HCT116 (cell line): Measurements from ENCODE around the gene CCDC80. TPM values are rescaled to one million over a fixed set of nuclear protein-coding genes. Genes with fewer than 3 reads are reported as not detected.

Source experiments
- ATAC-seq: fragments of 200-7000 bp; cut with Tn5 transposase; 2 replicates; pipeline ENCODE4 v1.9.1; 2020; ENCODE audit warnings: mild to moderate bottlenecking, moderate library complexity
- BruUV-seq: library from RNA; stranded (reverse); fragments of 400-500 nt; replicated peaks from 2 replicates; lab custom pipeline; 2021; lab: Mats Ljungman, UMichigan
- CTCF ChIA-PET: fragments of 300-600 bp; sonication (Branson Sonifier 250); formaldehyde crosslinking; loops from one replicate; lab custom pipeline; 2021; ENCODE audit warnings: antibody characterized with exemption; lab: Charles Lee
- POLR2A ChIA-PET: fragments of 300-600, 350-600 bp; sonication (Branson Sonifier 250); formaldehyde crosslinking; loops from one replicate; lab custom pipeline; 2021; ENCODE audit warnings: antibody characterized with exemption; lab: Charles Lee
- RAD21 ChIA-PET, 2 experiments: fragments of 300-600 bp; sonication (Branson Sonifier 250); formaldehyde crosslinking; loops; one replicate each; lab custom pipeline; 2023; ENCODE audit warnings: low total read pairs in 2 of 2; ENCODE audit not compliant: uncharacterized antibody in 2 of 2, unreplicated experiment in 2 of 2, low non-redundant PET in 1 of 2; lab: Charles Lee
- DNase-seq: peaks from one replicate; pipeline ENCODE4 v3.0.0-alpha.2; 2010; ENCODE audit warnings: low read depth, low spot score
- H2AFZ ChIP-seq: fragments of 200-600 bp; shearing (Covaris generic), sonication (generic); 2 replicates; pipeline ENCODE4 v1.6.1; 2017; ENCODE audit warnings: low read depth, mixed run types, mixed read lengths, antibody characterized with exemption, low read length; ENCODE audit not compliant: poor library complexity, severe bottlenecking
- H3K27ac ChIP-seq: 2 replicates; pipeline ENCODE4 v1.5.1; 2012; ENCODE audit warnings: low read depth, low read length
- H3K27me3 ChIP-seq: fragments of 200-600 bp; sonication (generic); 2 replicates; pipeline ENCODE4 v1.6.1; 2016; ENCODE audit warnings: mixed run types, low read length, mixed read lengths; ENCODE audit not compliant: insufficient read depth
- H3K36me3 ChIP-seq, 2 experiments: fragments of 200-500 bp in 1 of 2; fragments of 200-600 bp in 1 of 2; sonication (Bioruptor generic) in 1 of 2; sonication (generic) in 1 of 2; 2 replicates each; pipeline versions ENCODE4 v1.5.1 to v1.6.1; 2014 to 2016; ENCODE audit warnings: low read length in 2 of 2, inconsistent platforms in 1 of 2, mixed read lengths in 1 of 2, mixed run types in 1 of 2; ENCODE audit not compliant: insufficient read depth in 2 of 2, control insufficient read depth in 1 of 2
- H3K4me1 ChIP-seq, 2 experiments: fragments of 200-600 bp in 1 of 2; sonication (generic) in 1 of 2; 2 replicates each; pipeline versions ENCODE4 v1.5.1 to v1.6.1; 2012 to 2017; ENCODE audit warnings: low read length in 2 of 2, inconsistent platforms in 1 of 2, mild to moderate bottlenecking in 1 of 2, mixed read lengths in 1 of 2, mixed run types in 1 of 2, moderate library complexity in 1 of 2; ENCODE audit not compliant: insufficient read depth in 2 of 2, control insufficient read depth in 1 of 2
- H3K4me2 ChIP-seq: fragments of 200-600 bp; sonication (generic); 2 replicates; pipeline ENCODE4 v1.6.1; 2017; ENCODE audit warnings: mixed run types, low read length, mixed read lengths
- H3K4me3 ChIP-seq, 2 experiments: fragments of 200-600 bp in 1 of 2; sonication (generic) in 1 of 2; replicated peaks in 1 of 2; 2 replicates each; pipeline ENCODE4 v1.5.1; 2011 to 2016; ENCODE audit warnings: low read length in 2 of 2, control low read depth in 1 of 2, low read depth in 1 of 2, mild to moderate bottlenecking in 1 of 2, mixed read lengths in 1 of 2, mixed run types in 1 of 2
- H3K79me2 ChIP-seq: fragments of 200-600 bp; sonication (generic); 2 replicates; pipeline ENCODE4 v1.6.1; 2017; ENCODE audit warnings: mild to moderate bottlenecking, mixed run types, low read length, moderate library complexity, mixed read lengths; ENCODE audit not compliant: insufficient read depth
- H3K9ac ChIP-seq: fragments of 200-600 bp; sonication (generic); 2 replicates; pipeline ENCODE4 v1.6.1; 2016; ENCODE audit warnings: low read length, mixed read lengths
- H3K9me2 ChIP-seq: fragments of 200-600 bp; sonication (generic), shearing (Covaris generic); 2 replicates; pipeline ENCODE4 v1.6.1; 2017; ENCODE audit warnings: mixed run types, mild to moderate bottlenecking, moderate library complexity; ENCODE audit not compliant: insufficient read depth
- H3K9me3 ChIP-seq, 2 experiments: fragments of 200-500 bp in 1 of 2; fragments of 200-600 bp in 1 of 2; sonication (Bioruptor generic) in 1 of 2; sonication (generic) in 1 of 2; 2 replicates each; pipeline ENCODE4 v1.6.1; 2014 to 2017; ENCODE audit warnings: low read length in 2 of 2, mixed read lengths in 2 of 2, inconsistent platforms in 1 of 2, low read depth in 1 of 2, mild to moderate bottlenecking in 1 of 2, mixed run types in 1 of 2, moderate library complexity in 1 of 2; ENCODE audit not compliant: control insufficient read depth in 1 of 2, insufficient read depth in 1 of 2
- H4K20me1 ChIP-seq: fragments of 200-600 bp; sonication (generic), shearing (Covaris generic); 2 replicates; pipeline ENCODE4 v1.6.1; 2017; ENCODE audit warnings: mixed run types, mild to moderate bottlenecking, moderate library complexity; ENCODE audit not compliant: insufficient read depth
- ELF1 ChIP-seq: IDR thresholded peaks from 2 replicates; pipeline ENCODE4 v1.6.1; 2012; ENCODE audit warnings: low read depth, borderline replicate concordance
- EZH2phosphoT487 ChIP-seq: fragments of 200-600 bp; IDR thresholded peaks from 2 replicates; pipeline ENCODE4 v1.6.1; 2018; ENCODE audit warnings: antibody characterized with exemption, borderline replicate concordance
- JUND ChIP-seq: IDR thresholded peaks from 2 replicates; pipeline ENCODE4 v1.6.1; 2012
- POLR2A ChIP-seq: IDR thresholded peaks from 2 replicates; pipeline ENCODE4 v1.7.0; 2011; ENCODE audit warnings: borderline replicate concordance; ENCODE audit not compliant: insufficient read depth, insufficient read length; ENCODE audit errors: extremely low read depth
- SP1 ChIP-seq: IDR thresholded peaks from 2 replicates; pipeline ENCODE4 v1.6.1; 2012; ENCODE audit warnings: low read depth
- TCF7L2 ChIP-seq: IDR thresholded peaks from 2 replicates; pipeline ENCODE4 v1.7.0; 2011; ENCODE audit warnings: borderline replicate concordance, inconsistent platforms; ENCODE audit not compliant: insufficient read depth, insufficient read length; ENCODE audit errors: extremely low read depth
- YY1 ChIP-seq: IDR thresholded peaks from 2 replicates; pipeline ENCODE4 v1.6.1; 2011; ENCODE audit warnings: low read length, low read depth, moderate library complexity, mild to moderate bottlenecking; ENCODE audit not compliant: insufficient replicate concordance; ENCODE audit errors: extremely low read depth
- intact Hi-C: fragments of 100-400 bp; cut with micrococcal nuclease; formaldehyde crosslinking; loops from 2 replicates; pipeline ENCODE4 v1.10.0; 2022
- total RNA-seq: library from RNA; stranded (reverse); gene quantifications from one replicate; pipeline ENCODE4 v1.2.1, GENCODE V29; 2021; ENCODE audit not compliant: unreplicated experiment
- TF ChIP-seq, protein P1 (sequence below), 3 experiments: fragments of 200-600 bp in 1 of 3; sonication (generic) in 1 of 3; IDR thresholded peaks in 2 of 3; conservative IDR thresholded peaks in 1 of 3; 2 replicates each; pipeline ENCODE4 v1.5.1; 2012 to 2017; ENCODE audit warnings: low read depth in 2 of 3, low read length in 2 of 3, antibody characterized with exemption in 1 of 3, borderline replicate concordance in 1 of 3, control low read depth in 1 of 3, mild to moderate bottlenecking in 1 of 3, mixed read lengths in 1 of 3, mixed run types in 1 of 3, moderate library complexity in 1 of 3; ENCODE audit not compliant: insufficient read depth in 1 of 3
- TF ChIP-seq, protein P2 (sequence below): IDR thresholded peaks from 2 replicates; pipeline ENCODE4 v1.6.1; 2011; ENCODE audit warnings: mild to moderate bottlenecking, low read length, moderate library complexity; ENCODE audit not compliant: insufficient replicate concordance; ENCODE audit errors: extremely low read depth

The CCDC80 gene
- total RNA-seq, 1 experiment from 2014 or later = 1.7 TPM

DNA sequence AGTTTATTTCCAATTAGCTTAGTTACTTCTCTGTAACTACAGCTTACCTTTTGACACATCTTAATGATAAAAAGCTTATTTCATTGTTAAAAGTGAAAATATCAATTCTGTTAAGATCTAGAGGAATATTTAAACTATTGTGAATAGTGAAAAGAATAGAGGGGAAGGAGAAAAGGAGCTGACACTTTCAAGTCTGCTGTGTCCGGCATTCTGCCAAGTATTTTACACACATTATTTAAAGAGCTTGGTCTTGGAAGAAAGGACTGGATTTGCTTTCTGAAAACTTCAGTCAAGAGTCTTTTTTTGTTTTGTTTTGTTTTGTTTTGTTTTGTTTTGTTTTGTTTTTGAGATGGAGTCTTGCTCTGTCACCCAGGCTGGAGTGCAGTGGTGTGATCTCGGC is 34.8 kb downstream of the CCDC80 start:
- DNase-seq (no peak), ATAC-seq (no peak)
- intact Hi-C loops = no loop called here
- Histone ChIP-seq H3K9ac (no peak overlapping the region), H3K4me2 (no peak overlapping the region), H3K9me2 (no peaks in the 10 kb centered on the region), H3K79me2 (no peaks in the 10 kb centered on the region), H3K27ac (no peak overlapping the region), H2AFZ (no peak overlapping the region), H3K4me1 (no peaks in the 10 kb centered on the region), H3K9me3 (no peaks in the 10 kb centered on the region), H3K4me3 (no peak overlapping the region), H3K27me3 (no peaks in the 10 kb centered on the region), H4K20me1 (no peaks in the 10 kb centered on the region), H3K36me3 (no peaks in the 10 kb centered on the region)
- BruUV-seq = no TSS peak
- no peak for TF ChIP-seq EZH2phosphoT487
- TF ChIP-seq ELF1 = no peak
- no peak for TF ChIP-seq JUND
- TF ChIP-seq YY1 = no peak
- TF ChIP-seq, protein P1, sequence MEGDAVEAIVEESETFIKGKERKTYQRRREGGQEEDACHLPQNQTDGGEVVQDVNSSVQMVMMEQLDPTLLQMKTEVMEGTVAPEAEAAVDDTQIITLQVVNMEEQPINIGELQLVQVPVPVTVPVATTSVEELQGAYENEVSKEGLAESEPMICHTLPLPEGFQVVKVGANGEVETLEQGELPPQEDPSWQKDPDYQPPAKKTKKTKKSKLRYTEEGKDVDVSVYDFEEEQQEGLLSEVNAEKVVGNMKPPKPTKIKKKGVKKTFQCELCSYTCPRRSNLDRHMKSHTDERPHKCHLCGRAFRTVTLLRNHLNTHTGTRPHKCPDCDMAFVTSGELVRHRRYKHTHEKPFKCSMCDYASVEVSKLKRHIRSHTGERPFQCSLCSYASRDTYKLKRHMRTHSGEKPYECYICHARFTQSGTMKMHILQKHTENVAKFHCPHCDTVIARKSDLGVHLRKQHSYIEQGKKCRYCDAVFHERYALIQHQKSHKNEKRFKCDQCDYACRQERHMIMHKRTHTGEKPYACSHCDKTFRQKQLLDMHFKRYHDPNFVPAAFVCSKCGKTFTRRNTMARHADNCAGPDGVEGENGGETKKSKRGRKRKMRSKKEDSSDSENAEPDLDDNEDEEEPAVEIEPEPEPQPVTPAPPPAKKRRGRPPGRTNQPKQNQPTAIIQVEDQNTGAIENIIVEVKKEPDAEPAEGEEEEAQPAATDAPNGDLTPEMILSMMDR (IDR thresholded peaks at IDR 0.05 in 2 of 3, conservative IDR thresholded peaks at IDR 0.05 in 1 of 3; ENCODE audit: borderline replicate concordance in 1 of 3, insufficient read depth in 1 of 3, low read depth in 2 of 3, low read length in 2 of 3) = no peak
- TF ChIP-seq SP1 = no peak
- TF ChIP-seq TCF7L2 = no peak
- TF ChIP-seq POLR2A = no peak
- TF ChIP-seq, protein P2, sequence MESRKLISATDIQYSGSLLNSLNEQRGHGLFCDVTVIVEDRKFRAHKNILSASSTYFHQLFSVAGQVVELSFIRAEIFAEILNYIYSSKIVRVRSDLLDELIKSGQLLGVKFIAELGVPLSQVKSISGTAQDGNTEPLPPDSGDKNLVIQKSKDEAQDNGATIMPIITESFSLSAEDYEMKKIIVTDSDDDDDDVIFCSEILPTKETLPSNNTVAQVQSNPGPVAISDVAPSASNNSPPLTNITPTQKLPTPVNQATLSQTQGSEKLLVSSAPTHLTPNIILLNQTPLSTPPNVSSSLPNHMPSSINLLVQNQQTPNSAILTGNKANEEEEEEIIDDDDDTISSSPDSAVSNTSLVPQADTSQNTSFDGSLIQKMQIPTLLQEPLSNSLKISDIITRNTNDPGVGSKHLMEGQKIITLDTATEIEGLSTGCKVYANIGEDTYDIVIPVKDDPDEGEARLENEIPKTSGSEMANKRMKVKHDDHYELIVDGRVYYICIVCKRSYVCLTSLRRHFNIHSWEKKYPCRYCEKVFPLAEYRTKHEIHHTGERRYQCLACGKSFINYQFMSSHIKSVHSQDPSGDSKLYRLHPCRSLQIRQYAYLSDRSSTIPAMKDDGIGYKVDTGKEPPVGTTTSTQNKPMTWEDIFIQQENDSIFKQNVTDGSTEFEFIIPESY = no peak
- ChIA-PET POLR2A (no interaction called here), RAD21 (no interaction called here), CTCF (no interaction called here)
